DOHH2 (cell line): ENCODE measurements around the gene GPR3.

Experiments used
- H3F3A ChIP-seq: fragments of 200-600 bp; sonication (generic), shearing (Covaris generic); 2 replicates; pipeline ENCODE4 v1.6.0; 2016; ENCODE audit warnings: antibody characterized with exemption, mild to moderate bottlenecking; ENCODE audit not compliant: control insufficient read depth, insufficient read depth
- H3K27ac ChIP-seq: fragments of 200-600 bp; sonication (generic); 2 replicates; pipeline ENCODE4 v1.5.1; 2014; ENCODE audit warnings: low read depth, mild to moderate bottlenecking, low read length, moderate library complexity
- H3K27me3 ChIP-seq: fragments of 200-600 bp; sonication (generic); 2 replicates; pipeline ENCODE4 v1.6.1; 2014; ENCODE audit warnings: mild to moderate bottlenecking, low read length, mixed read lengths; ENCODE audit not compliant: control insufficient read depth
- H3K36me3 ChIP-seq: fragments of 200-600 bp; sonication (generic); 2 replicates; pipeline ENCODE4 v1.6.1; 2014; ENCODE audit warnings: mild to moderate bottlenecking, low read length, moderate library complexity, mixed read lengths; ENCODE audit not compliant: control insufficient read depth
- H3K4me1 ChIP-seq: fragments of 200-600 bp; sonication (generic); 2 replicates; pipeline ENCODE4 v1.6.1; 2014; ENCODE audit warnings: mild to moderate bottlenecking, low read length, mixed read lengths; ENCODE audit not compliant: control insufficient read depth
- H3K4me2 ChIP-seq: fragments of 200-600 bp; sonication (generic); 2 replicates; pipeline ENCODE4 v1.6.0; 2014; ENCODE audit warnings: mild to moderate bottlenecking, low read length, moderate library complexity
- H3K4me3 ChIP-seq: fragments of 200-600 bp; sonication (generic); 2 replicates; pipeline ENCODE4 v1.5.1; 2014; ENCODE audit warnings: mild to moderate bottlenecking, low read length, mixed read lengths
- H3K79me2 ChIP-seq: fragments of 200-600 bp; sonication (generic); 2 replicates; pipeline ENCODE4 v1.6.1; 2014; ENCODE audit warnings: mild to moderate bottlenecking, low read length, mixed read lengths; ENCODE audit not compliant: control insufficient read depth
- H3K9me2 ChIP-seq: fragments of 200-600 bp; sonication (generic); replicated peaks from 2 replicates; pipeline ENCODE4 v1.6.1; 2014; ENCODE audit warnings: mild to moderate bottlenecking, low read length, mixed read lengths; ENCODE audit not compliant: control insufficient read depth
- H3K9me3 ChIP-seq: fragments of 200-600 bp; sonication (generic); 2 replicates; pipeline ENCODE4 v1.6.1; 2014; ENCODE audit warnings: antibody characterized with exemption, low read length, mixed read lengths; ENCODE audit not compliant: control insufficient read depth, insufficient read depth
- H4K20me1 ChIP-seq: fragments of 200-600 bp; sonication (generic); 2 replicates; pipeline ENCODE4 v1.6.0; 2014; ENCODE audit warnings: low read depth, mild to moderate bottlenecking, antibody characterized with exemption, low read length, moderate library complexity; ENCODE audit not compliant: control insufficient read depth, insufficient read depth
- CTCF ChIP-seq: fragments of 200-600 bp; sonication (generic); IDR thresholded peaks from one replicate; pipeline ENCODE4 v1.5.1; 2014; ENCODE audit warnings: antibody characterized with exemption, mild to moderate bottlenecking, low read depth, low read length; ENCODE audit not compliant: poor library complexity, severe bottlenecking
- EZH2phosphoT487 ChIP-seq: fragments of 200-600 bp; sonication (generic); IDR thresholded peaks from 2 replicates; pipeline ENCODE4 v1.6.1; 2017; ENCODE audit warnings: borderline replicate concordance, mild to moderate bottlenecking, antibody characterized with exemption, low read length, moderate library complexity, mixed read lengths

The GPR3 gene

GRCh38 chr1:27393641-27394281 lies 1.3 kb downstream of the GPR3 start:
- Histone ChIP-seq H3K27ac (no peak overlapping the region), H3K36me3 (no peaks in the 10 kb centered on the region), H3K4me3 (no peak overlapping the region), H4K20me1 (no peaks in the 10 kb centered on the region), H3F3A (no peaks in the 10 kb centered on the region), H3K4me1 (peaks cover 16% of the 10 kb centered on the region), H3K9me3 (no peaks in the 10 kb centered on the region), H3K27me3 (no peaks in the 10 kb centered on the region), H3K4me2 (no peak overlapping the region), H3K79me2 (no peaks in the 10 kb centered on the region), H3K9me2 (no peaks in the 10 kb centered on the region)
- TF ChIP-seq CTCF = no peak
- TF ChIP-seq EZH2phosphoT487 = no peak

DNA sequence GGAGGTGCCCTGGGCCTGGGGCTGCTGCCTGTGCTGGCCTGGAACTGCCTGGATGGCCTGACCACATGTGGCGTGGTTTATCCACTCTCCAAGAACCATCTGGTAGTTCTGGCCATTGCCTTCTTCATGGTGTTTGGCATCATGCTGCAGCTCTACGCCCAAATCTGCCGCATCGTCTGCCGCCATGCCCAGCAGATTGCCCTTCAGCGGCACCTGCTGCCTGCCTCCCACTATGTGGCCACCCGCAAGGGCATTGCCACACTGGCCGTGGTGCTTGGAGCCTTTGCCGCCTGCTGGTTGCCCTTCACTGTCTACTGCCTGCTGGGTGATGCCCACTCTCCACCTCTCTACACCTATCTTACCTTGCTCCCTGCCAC lies 1.8 kb downstream of the GPR3 start:
- H3K9me3 ChIP-seq = no peaks in the 10 kb centered on the region
- TF ChIP-seq CTCF = no peak
- TF ChIP-seq EZH2phosphoT487 = no peak
- no peaks in the 10 kb centered on the region for H3K79me2 ChIP-seq
- no peaks in the 10 kb centered on the region for H4K20me1 ChIP-seq
- H3K36me3 ChIP-seq = no peaks in the 10 kb centered on the region
- no peaks in the 10 kb centered on the region for H3F3A ChIP-seq
- no peaks in the 10 kb centered on the region for H3K9me2 ChIP-seq
- H3K4me1 ChIP-seq = peaks cover 16% of the 10 kb centered on the region
- no peak overlapping the region for H3K27ac ChIP-seq
- no peak overlapping the region for H3K4me2 ChIP-seq
- H3K27me3 ChIP-seq = no peaks in the 10 kb centered on the region
- H3K4me3 ChIP-seq = no peak overlapping the region

DNA sequence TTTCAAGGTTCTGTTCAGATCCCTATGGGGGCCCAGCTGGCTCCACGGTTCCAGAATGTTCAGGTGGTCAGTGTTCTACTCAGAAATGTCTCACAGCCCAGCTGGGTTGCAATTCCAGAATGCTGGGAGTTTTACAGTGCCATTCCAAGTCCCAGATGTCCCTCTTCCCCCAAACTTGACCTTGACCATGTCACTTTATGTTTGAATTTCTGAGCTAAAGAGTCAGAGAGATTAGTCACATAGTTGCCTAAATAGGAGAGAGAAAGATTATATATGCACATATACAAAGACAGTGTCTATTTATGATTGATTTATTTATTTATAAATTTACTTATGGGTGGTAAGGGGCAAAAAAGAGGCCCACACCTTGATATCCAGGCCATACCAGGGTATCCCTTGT lies 2.5 kb downstream of the GPR3 start:
- H3K79me2 ChIP-seq = no peaks in the 10 kb centered on the region
- H3K27me3 ChIP-seq = no peaks in the 10 kb centered on the region
- H3K9me2 ChIP-seq = no peaks in the 10 kb centered on the region
- no peaks in the 10 kb centered on the region for H3F3A ChIP-seq
- H3K4me1 ChIP-seq = peaks cover 16% of the 10 kb centered on the region
- H3K27ac ChIP-seq = no peak overlapping the region
- no peak overlapping the region for H3K4me3 ChIP-seq
- no peaks in the 10 kb centered on the region for H3K9me3 ChIP-seq
- H4K20me1 ChIP-seq = no peaks in the 10 kb centered on the region
- H3K36me3 ChIP-seq = no peaks in the 10 kb centered on the region
- no peak for TF ChIP-seq EZH2phosphoT487
- TF ChIP-seq CTCF = no peak
- no peak overlapping the region for H3K4me2 ChIP-seq
